Endothelial cell of umbilical vein (primary cell): ENCODE data around the gene SMTNL2. TPM values are rescaled to one million over a fixed set of nuclear protein-coding genes. Genes with fewer than 3 reads are reported as not detected.

ENCODE experiments used
- BruUV-seq: library from RNA; stranded (reverse); fragments of 400-500 nt; replicated peaks from 2 replicates; lab custom pipeline; 2021; lab: Mats Ljungman, UMichigan
- CTCF ChIA-PET: fragments of 300-600, 350-600 bp; sonication (Branson Sonifier 250); formaldehyde crosslinking; loops from one replicate; lab custom pipeline; 2021; ENCODE audit warnings: antibody characterized with exemption, inconsistent platforms; lab: Charles Lee
- POLR2A ChIA-PET: fragments of 300-600, 350-600 bp; sonication (Branson Sonifier 250); formaldehyde crosslinking; loops from one replicate; lab custom pipeline; 2021; ENCODE audit warnings: antibody characterized with exemption, inconsistent platforms; lab: Charles Lee
- DNase-seq: peaks from one replicate; pipeline ENCODE4 v3.0.0-alpha.2; 2011; ENCODE audit warnings: low read depth, low spot score
- FAIRE-seq: peaks from 2 replicates; lab custom pipeline; 2011; peaks lifted over from hg19 to GRCh38; lab: Jason Lieb, UNC
- H2AFZ ChIP-seq: 2 replicates; pipeline ENCODE4 v1.6.0; 2012; ENCODE audit warnings: low read depth, low read length, control low read depth, inconsistent platforms
- H3K27ac ChIP-seq: 2 replicates; pipeline ENCODE4 v1.5.1; 2011; ENCODE audit warnings: low read depth, mild to moderate bottlenecking, control low read depth, low read length, moderate library complexity; ENCODE audit not compliant: insufficient read depth
- H3K27me3 ChIP-seq, 2 experiments: 2 replicates each; pipeline versions ENCODE4 v1.6.0 to v1.6.1; 2011; ENCODE audit warnings: low read length in 2 of 2, mixed read lengths in 1 of 2; ENCODE audit not compliant: control insufficient read depth in 2 of 2, insufficient read depth in 2 of 2
- H3K36me3 ChIP-seq, 2 experiments: 2 replicates in 1 of 2; 3 replicates in 1 of 2; pipeline ENCODE4 v1.5.1; 2011; ENCODE audit warnings: low read length in 2 of 2, mild to moderate bottlenecking in 1 of 2, moderate library complexity in 1 of 2; ENCODE audit not compliant: control insufficient read depth in 2 of 2, insufficient read depth in 2 of 2; ENCODE audit errors: extremely low read depth in 1 of 2
- H3K4me1 ChIP-seq: 3 replicates; pipeline ENCODE4 v1.5.1; 2011; ENCODE audit warnings: mild to moderate bottlenecking, low read length; ENCODE audit not compliant: control insufficient read depth, insufficient read depth; ENCODE audit errors: extremely low read depth
- H3K4me2 ChIP-seq: 2 replicates; pipeline ENCODE4 v1.6.1; 2011; ENCODE audit warnings: low read length, control low read depth, mixed read lengths; ENCODE audit not compliant: insufficient read depth
- H3K4me3 ChIP-seq, 3 experiments: fragments of 200-600 bp in 1 of 3; sonication (generic), shearing (Covaris generic) in 1 of 3; replicated peaks in 1 of 3; 2 replicates each; pipeline ENCODE4 v1.5.1; 2011 to 2016; ENCODE audit warnings: control low read depth in 3 of 3, low read length in 3 of 3, mild to moderate bottlenecking in 2 of 3, inconsistent platforms in 1 of 3, low read depth in 1 of 3, moderate library complexity in 1 of 3; ENCODE audit not compliant: insufficient read depth in 1 of 3
- H3K79me2 ChIP-seq: 2 replicates; pipeline ENCODE4 v1.6.0; 2012; ENCODE audit warnings: low read length, inconsistent platforms; ENCODE audit not compliant: control insufficient read depth, insufficient read depth
- H3K9ac ChIP-seq: replicated peaks from 2 replicates; pipeline ENCODE3; 2011; ENCODE audit warnings: low read length, control low read depth; ENCODE audit not compliant: insufficient read depth; ENCODE audit errors: extremely low read depth
- H3K9me1 ChIP-seq: replicated peaks from 3 replicates; pipeline ENCODE4 v1.6.0; 2011; ENCODE audit warnings: mild to moderate bottlenecking, low read length; ENCODE audit not compliant: control insufficient read depth, insufficient read depth; ENCODE audit errors: extremely low read depth
- H3K9me3 ChIP-seq: replicated peaks from 2 replicates; pipeline ENCODE4 v1.5.1; 2012; ENCODE audit warnings: low read length, inconsistent platforms; ENCODE audit not compliant: control insufficient read depth, insufficient read depth
- H4K20me1 ChIP-seq: replicated peaks from 2 replicates; pipeline ENCODE3; 2011; ENCODE audit warnings: mild to moderate bottlenecking, low read length; ENCODE audit not compliant: control insufficient read depth, insufficient read depth; ENCODE audit errors: extremely low read depth
- CTCF ChIP-seq, 2 donors: IDR thresholded peaks; 1 replicate in 1 of 2; 2 replicates in 1 of 2; pipeline ENCODE4 v1.5.1; 2011; ENCODE audit warnings: low read length in 2 of 2, mild to moderate bottlenecking in 2 of 2, moderate library complexity in 2 of 2, control low read depth in 1 of 2, inconsistent platforms in 1 of 2, low read depth in 1 of 2; ENCODE audit not compliant: insufficient read depth in 1 of 2; ENCODE audit errors: extremely low read depth in 1 of 2
- EZH2 ChIP-seq: IDR thresholded peaks from 2 replicates; pipeline ENCODE4 v1.6.1; 2012; ENCODE audit warnings: borderline replicate concordance, low read depth, mild to moderate bottlenecking, moderate library complexity, low read length, inconsistent platforms; ENCODE audit not compliant: severe bottlenecking
- FOS ChIP-seq: IDR thresholded peaks from 2 replicates; pipeline ENCODE4 v1.6.1; 2011; ENCODE audit warnings: mild to moderate bottlenecking, low read length, moderate library complexity, borderline replicate concordance; ENCODE audit not compliant: insufficient read depth
- GATA2 ChIP-seq: IDR thresholded peaks from 2 replicates; pipeline ENCODE4 v1.7.0; 2011; ENCODE audit warnings: low read depth, mild to moderate bottlenecking, moderate library complexity, mixed read lengths, low read length; ENCODE audit not compliant: insufficient read length, insufficient read depth
- JUN ChIP-seq: IDR thresholded peaks from 2 replicates; pipeline ENCODE4 v1.6.1; 2011; ENCODE audit warnings: borderline replicate concordance, low read depth; ENCODE audit not compliant: insufficient read length, insufficient read depth
- MAX ChIP-seq: IDR thresholded peaks from 2 replicates; pipeline ENCODE4 v1.6.1; 2011; ENCODE audit not compliant: insufficient read depth, insufficient read length
- MYC ChIP-seq: IDR thresholded peaks from one replicate; pipeline ENCODE4 v1.6.1; 2011; ENCODE audit warnings: mild to moderate bottlenecking, low read depth, low read length
- POLR2A ChIP-seq: IDR thresholded peaks from 2 replicates; pipeline ENCODE4 v1.6.1; 2012; ENCODE audit warnings: low read depth, mild to moderate bottlenecking, control low read depth, low read length
- POLR2AphosphoS5 ChIP-seq: IDR thresholded peaks from 2 replicates; pipeline ENCODE4 v1.6.1; 2012; ENCODE audit warnings: low read depth, mild to moderate bottlenecking, control low read depth, low read length, moderate library complexity; ENCODE audit not compliant: insufficient read depth
- dilution Hi-C: fragments of 300-500 bp; cut with MboI; formaldehyde crosslinking; loops from one replicate; pipeline ENCODE4 v1.15.0; 2019; ENCODE audit warnings: low sequenced_read_pairs; ENCODE audit not compliant: extremely low pct_ligation_motif_present
- intact Hi-C: fragments of 100-400 bp; cut with micrococcal nuclease; formaldehyde crosslinking; loops from one replicate; pipeline ENCODE4 v1.10.0; 2022
- polyA plus RNA-seq, 4 experiments: library from polyadenylated mRNA; depleted of rRNA in 3 of 4; stranded (reverse) in 3 of 4; unstranded in 1 of 4; fragments of >200 nt; gene quantifications; 2 replicates each; pipeline versions ENCODE4 v1.2.1 to v1.2.3, GENCODE V29; 2011 to 2012; ENCODE audit warnings: missing spikeins in 1 of 4
- total RNA-seq: library from RNA; stranded (reverse); gene quantifications from 2 replicates; pipeline ENCODE4 v1.2.3, GENCODE V29; 2021

SMTNL2 gene
- total and polyA plus RNA-seq, 2 donors (not counting 3 experiments of a cell fraction or from before 2014, with no cell fraction given): not detected

- H3K9ac ChIP-seq: no peak overlapping the region
- dilution Hi-C loops: no loop called here
- DNase-seq (no peak), FAIRE-seq (no peak)
- no peaks in the 10 kb centered on the region for H3K36me3 ChIP-seq
- peaks cover 21 to 25% of the 10 kb centered on the region in 2 experiments for H3K27me3 ChIP-seq
- H3K9me1 ChIP-seq: no peaks in the 10 kb centered on the region
- H3K27ac ChIP-seq: no peak overlapping the region
- H3K9me3 ChIP-seq: no peaks in the 10 kb centered on the region
- no TSS peak for BruUV-seq
- TF ChIP-seq GATA2 (no peak), EZH2 (no peak), POLR2AphosphoS5 (no peak), FOS (no peak), JUN (no peak), MAX (no peak), POLR2A (no peak), MYC (no peak), CTCF (IDR thresholded peaks at IDR 0.05; ENCODE audit: extremely low read depth in 1 of 2, insufficient read depth in 1 of 2, low read depth in 1 of 2, low read length in 2 of 2) (no peak)
- CTCF ChIA-PET: interaction anchor here (0.9 to 2.6 kb wide), 3 partner anchors 10 to 66 kb away, joined by 3 to 11 read pairs (median 3); no protein-coding TSS in a partner anchor
- intact Hi-C loops: no loop called here
- H3K4me1 ChIP-seq: no peaks in the 10 kb centered on the region
- no peak overlapping the region for H2AFZ ChIP-seq
- POLR2A ChIA-PET: interaction anchor here (0.5 kb wide), 1 partner anchor 444 kb away, joined by 3 read pairs; no protein-coding TSS in a partner anchor
- no peak overlapping the region for H3K4me3 ChIP-seq
- H3K4me2 ChIP-seq: no peak overlapping the region
- H4K20me1 ChIP-seq: no peaks in the 10 kb centered on the region
- H3K79me2 ChIP-seq: no peaks in the 10 kb centered on the region
Measured at GRCh38 chr17:4632581-4632920, 48.2 kb downstream of the SMTNL2 start.
